ENCODE results near the gene FARP1.

DNA sequence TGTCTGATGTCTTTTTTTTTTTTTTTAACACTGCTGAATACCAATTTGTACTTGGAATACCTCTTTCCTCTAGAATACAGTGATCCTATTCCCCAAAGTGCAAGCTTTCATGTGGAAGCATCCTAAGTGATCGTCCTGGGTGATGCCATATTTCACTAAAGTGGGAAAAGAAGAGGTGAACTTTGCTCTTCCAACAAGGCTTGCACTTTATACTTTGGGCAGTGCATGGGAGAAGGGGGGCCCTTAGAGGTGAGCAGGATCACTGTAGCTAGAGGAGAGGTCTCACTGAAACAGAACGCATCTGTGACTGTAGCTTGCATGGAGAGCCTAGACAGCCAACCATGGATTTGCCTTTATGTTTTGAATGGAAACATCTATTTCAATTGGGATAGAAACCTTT lies 260.2 kb downstream of the FARP1 start:
- TF ChIP-seq, protein P1, sequence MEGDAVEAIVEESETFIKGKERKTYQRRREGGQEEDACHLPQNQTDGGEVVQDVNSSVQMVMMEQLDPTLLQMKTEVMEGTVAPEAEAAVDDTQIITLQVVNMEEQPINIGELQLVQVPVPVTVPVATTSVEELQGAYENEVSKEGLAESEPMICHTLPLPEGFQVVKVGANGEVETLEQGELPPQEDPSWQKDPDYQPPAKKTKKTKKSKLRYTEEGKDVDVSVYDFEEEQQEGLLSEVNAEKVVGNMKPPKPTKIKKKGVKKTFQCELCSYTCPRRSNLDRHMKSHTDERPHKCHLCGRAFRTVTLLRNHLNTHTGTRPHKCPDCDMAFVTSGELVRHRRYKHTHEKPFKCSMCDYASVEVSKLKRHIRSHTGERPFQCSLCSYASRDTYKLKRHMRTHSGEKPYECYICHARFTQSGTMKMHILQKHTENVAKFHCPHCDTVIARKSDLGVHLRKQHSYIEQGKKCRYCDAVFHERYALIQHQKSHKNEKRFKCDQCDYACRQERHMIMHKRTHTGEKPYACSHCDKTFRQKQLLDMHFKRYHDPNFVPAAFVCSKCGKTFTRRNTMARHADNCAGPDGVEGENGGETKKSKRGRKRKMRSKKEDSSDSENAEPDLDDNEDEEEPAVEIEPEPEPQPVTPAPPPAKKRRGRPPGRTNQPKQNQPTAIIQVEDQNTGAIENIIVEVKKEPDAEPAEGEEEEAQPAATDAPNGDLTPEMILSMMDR (IDR thresholded peaks at IDR 0.05), result no peak
- TF ChIP-seq POLR2A (IDR thresholded peaks at IDR 0.05), result no peak
